DMS 273 (cell line): ENCODE data around the gene CELA2B.

Source experiments
- DNase-seq: peaks from one replicate; lab custom pipeline; 2025; ENCODE audit not compliant: unreplicated experiment; lab: John Stamatoyannopoulos, UW

Gene CELA2B

GRCh38 chr1:15524021-15524282, 48.0 kb downstream of the CELA2B start, which contains the start of gene CASP9:
Gene CASP9, minus strand, starts transcription at chr1:15524215. Its CDS starts 15 bp downstream, at chr1:15524200.
- no peak for DNase-seq

DNA sequence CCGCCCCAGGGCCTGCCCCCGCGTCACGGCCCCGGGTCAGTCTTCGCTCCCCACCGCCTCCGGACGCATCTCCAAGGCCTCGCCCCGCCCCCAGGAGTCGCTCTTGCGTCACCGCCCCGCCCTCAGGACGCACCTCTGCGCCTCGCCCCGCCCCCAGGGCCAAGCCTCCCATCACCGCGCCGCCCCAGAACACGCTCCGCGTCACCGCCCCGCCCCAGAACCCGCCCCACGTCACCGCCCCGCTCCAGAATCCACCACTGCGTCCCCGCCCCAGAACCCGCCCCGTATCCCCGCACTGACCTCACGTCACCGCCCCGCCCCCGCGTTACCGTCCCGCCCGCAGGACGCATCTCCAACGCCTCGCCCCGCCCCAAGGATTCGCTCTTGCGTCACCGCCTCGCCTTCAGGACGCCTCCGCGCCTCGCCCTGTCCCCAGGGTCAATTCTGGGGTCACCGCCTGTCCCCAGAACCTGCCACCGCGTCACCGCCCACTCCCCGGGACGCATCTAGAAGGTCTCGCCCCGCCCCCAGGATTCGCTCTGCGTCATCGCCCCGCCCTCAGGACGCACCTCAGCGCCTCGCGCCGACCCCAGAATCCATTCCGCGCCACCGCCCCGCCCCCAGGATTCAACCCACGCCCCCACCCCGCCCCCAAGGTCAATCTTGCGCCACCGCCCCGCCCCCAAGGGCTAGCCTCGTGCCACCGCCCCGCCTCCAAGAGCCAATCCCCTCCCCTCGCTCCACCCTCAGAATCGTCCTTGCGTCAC, 48.6 kb downstream of the CELA2B start:
- peak; percentile 99 for DNase-seq

- peak; percentile 64 for DNase-seq
These were observed 49.4 kb downstream of the CELA2B start for GRCh38 chr1:15525050-15526020.

DNA sequence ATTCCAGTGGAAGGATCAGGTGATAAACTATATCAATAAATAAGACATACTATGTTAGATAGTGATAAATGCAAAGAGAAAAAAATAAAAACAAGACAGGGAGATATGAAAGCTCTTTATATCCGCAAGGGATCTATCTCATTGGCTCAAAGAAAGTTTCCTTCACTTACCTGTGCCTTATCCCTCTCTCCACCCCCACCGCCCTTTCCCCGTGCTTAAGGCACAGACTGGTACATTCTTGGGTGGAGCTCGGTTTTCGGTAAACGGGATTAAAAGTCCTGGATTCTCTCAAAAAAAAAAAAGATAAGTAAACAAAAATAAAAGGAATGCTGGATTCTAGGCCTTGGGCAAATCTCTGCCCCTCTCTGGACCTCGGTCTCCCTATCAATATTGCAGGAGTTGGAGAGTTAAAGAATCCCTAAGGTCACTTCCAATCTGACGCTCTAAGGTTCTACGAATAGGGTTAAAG, 50.2 kb downstream of the CELA2B start:
- DNase-seq: no peak

- DNase-seq: peak; percentile 100
These were observed 50.8 kb downstream of the CELA2B start, which contains the start of gene DNAJC16 for GRCh38 chr1:15526490-15527339. Gene DNAJC16, plus strand, starts transcription at chr1:15526848. Its CDS starts 2,258 bp downstream, at chr1:15529106.

GRCh38 chr1:15531003-15531402, 55.1 kb downstream of the CELA2B start:
- no peak for DNase-seq

DNA sequence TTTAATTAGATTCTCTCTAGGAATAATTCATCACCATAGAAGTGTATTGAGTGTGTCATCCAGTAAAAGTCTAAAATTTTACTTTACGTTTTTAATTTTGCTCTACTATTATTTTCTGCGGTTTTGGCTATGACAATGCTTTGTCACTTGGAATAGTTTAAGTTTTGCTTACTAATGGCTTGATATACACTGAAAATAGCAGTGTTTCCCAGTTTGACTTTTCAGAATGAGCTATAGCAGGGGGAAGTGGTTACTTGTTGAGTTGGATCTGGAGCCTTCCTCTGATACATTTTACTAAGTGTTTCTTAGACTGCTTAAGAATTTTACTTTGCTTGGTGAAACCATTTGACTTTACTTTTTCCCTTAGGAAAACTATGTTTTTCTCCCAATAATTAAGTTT, 55.8 kb downstream of the CELA2B start:
- no peak for DNase-seq

- DNase-seq: peak; percentile 9
These were observed 62.9 kb downstream of the CELA2B start for GRCh38 chr1:15538771-15539170.

- DNase-seq: no peak
These were observed 64.3 kb downstream of the CELA2B start for GRCh38 chr1:15540186-15540585.
